Activated T-helper 17 cell treated with anti-CD3 and anti-CD28 coated beads, Interleukin-2, amount 50 U/mL, for 72 hours (primary cell): Measurements from ENCODE around the gene CATSPER3. TPM values are rescaled to one million over a fixed set of nuclear protein-coding genes. Genes with fewer than 3 reads are reported as not detected.

Experiments used
- ATAC-seq: fragments of 150-1000 bp; cut with Tn5 transposase; replicated peaks from 2 replicates; pipeline ENCODE4 v1.10.0; 2021; ENCODE audit warnings: mild to moderate bottlenecking, moderate library complexity
- H3K27ac Mint-ChIP-seq: one replicate; pipeline ENCODE4 v1.8.0; 2022; ENCODE audit warnings: mixed read lengths
- H3K27me3 Mint-ChIP-seq: one replicate; pipeline ENCODE4 v1.8.0; 2022; ENCODE audit warnings: mixed read lengths
- H3K36me3 Mint-ChIP-seq: one replicate; pipeline ENCODE4 v1.8.0; 2022; ENCODE audit warnings: low read depth, mild to moderate bottlenecking, mixed read lengths
- H3K4me1 Mint-ChIP-seq: one replicate; pipeline ENCODE4 v1.8.0; 2022; ENCODE audit warnings: mixed read lengths
- H3K4me3 Mint-ChIP-seq: one replicate; pipeline ENCODE4 v1.8.0; 2022; ENCODE audit warnings: mild to moderate bottlenecking, mixed read lengths
- H3K9me3 Mint-ChIP-seq: one replicate; pipeline ENCODE4 v1.8.0; 2022; ENCODE audit warnings: mixed read lengths
- total RNA-seq, 2 donors: library from RNA; stranded (reverse); gene quantifications; one replicate each; pipeline ENCODE4 v1.2.3, GENCODE V29; 2022

CATSPER3 gene
- total RNA-seq, result under 1 TPM; 0.50 to 0.82 TPM

DNA sequence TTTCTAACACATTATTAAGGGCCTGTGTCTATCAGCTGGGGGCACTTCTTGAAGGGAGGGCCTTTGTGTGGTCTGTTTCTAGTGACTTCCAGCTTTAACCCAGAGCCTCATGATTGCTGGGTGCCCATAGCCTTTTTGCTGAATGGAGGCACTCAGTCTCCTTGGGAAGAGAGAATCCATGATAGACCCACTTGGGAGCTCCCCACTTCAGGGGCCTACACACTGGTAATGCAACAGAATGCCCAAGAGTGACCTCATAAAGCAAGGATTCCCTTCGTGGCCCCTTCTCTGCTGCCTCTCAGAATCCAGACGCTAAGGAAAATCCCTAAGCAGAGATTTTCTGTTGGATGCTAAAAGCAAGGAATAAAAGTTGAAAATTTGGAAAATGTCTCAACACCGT is at the start of gene CATSPER3:
Gene CATSPER3, plus strand, starts transcription at position 301 of the 400 bp plus-strand sequence. Its CDS starts 85 bp downstream, at position 386.
- Mint-ChIP-seq H3K4me1 (peaks cover 22% of the 10 kb centered on the region), H3K36me3 (peaks cover 17% of the 10 kb centered on the region), H3K27me3 (no peaks in the 10 kb centered on the region), H3K4me3 (no peak within 1 kb of the TSS), H3K27ac (no peak within 1 kb of the TSS), H3K9me3 (no peaks in the 10 kb centered on the region)
- ATAC-seq, result no peak

DNA sequence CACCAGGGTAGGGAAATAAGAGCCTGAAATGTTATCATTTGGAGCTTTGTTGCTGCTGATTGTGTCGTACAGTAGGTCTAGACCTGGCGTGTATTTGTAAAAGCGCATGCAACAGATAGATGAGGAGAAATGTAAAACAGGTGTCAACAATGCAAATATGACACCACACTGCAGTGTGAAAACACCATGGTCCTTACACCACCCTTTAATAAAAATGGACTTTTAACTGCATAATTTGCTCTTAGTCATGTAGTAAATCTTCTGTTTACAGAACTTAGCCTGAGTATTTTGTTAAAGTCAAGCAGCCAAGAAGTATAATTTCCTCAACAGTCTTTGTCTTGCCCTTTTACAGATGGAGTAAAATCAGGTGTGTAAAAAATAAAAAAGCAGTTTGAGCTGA is 48.8 kb upstream of the CATSPER3 start:
- H3K9me3 Mint-ChIP-seq, result no peaks in the 10 kb centered on the region
- peak overlapping the region; percentile 93 for H3K27ac Mint-ChIP-seq
- no peak for ATAC-seq
- no peaks in the 10 kb centered on the region for H3K27me3 Mint-ChIP-seq
- peak overlapping the region; percentile 12 for H3K4me3 Mint-ChIP-seq
- H3K36me3 Mint-ChIP-seq, result peaks cover 53% of the 10 kb centered on the region
- H3K4me1 Mint-ChIP-seq, result peaks cover 25% of the 10 kb centered on the region

GRCh38 chr5:134920848-134921575 is 46.7 kb upstream of the CATSPER3 start:
- H3K27ac Mint-ChIP-seq, result peak overlapping the region; percentile 93
- ATAC-seq, result no peak
- H3K4me1 Mint-ChIP-seq, result peaks cover 25% of the 10 kb centered on the region
- H3K27me3 Mint-ChIP-seq, result no peaks in the 10 kb centered on the region
- peaks cover 47% of the 10 kb centered on the region for H3K36me3 Mint-ChIP-seq
- H3K4me3 Mint-ChIP-seq, result no peak overlapping the region
- H3K9me3 Mint-ChIP-seq, result no peaks in the 10 kb centered on the region

GRCh38 chr5:134932508-134932907 is 35.2 kb upstream of the CATSPER3 start:
- Mint-ChIP-seq H3K27ac (no peak overlapping the region), H3K4me3 (no peak overlapping the region), H3K9me3 (no peaks in the 10 kb centered on the region), H3K4me1 (no peaks in the 10 kb centered on the region), H3K27me3 (no peaks in the 10 kb centered on the region), H3K36me3 (peaks cover 46% of the 10 kb centered on the region)
- no peak for ATAC-seq

- Mint-ChIP-seq H3K36me3 (peaks cover 53% of the 10 kb centered on the region), H3K27me3 (no peaks in the 10 kb centered on the region), H3K9me3 (no peaks in the 10 kb centered on the region), H3K4me3 (no peak overlapping the region), H3K4me1 (no peaks in the 10 kb centered on the region), H3K27ac (peak overlapping the region; percentile 22)
- ATAC-seq, result no peak
Observed at GRCh38 chr5:134934202-134934601, 33.5 kb upstream of the CATSPER3 start.

DNA sequence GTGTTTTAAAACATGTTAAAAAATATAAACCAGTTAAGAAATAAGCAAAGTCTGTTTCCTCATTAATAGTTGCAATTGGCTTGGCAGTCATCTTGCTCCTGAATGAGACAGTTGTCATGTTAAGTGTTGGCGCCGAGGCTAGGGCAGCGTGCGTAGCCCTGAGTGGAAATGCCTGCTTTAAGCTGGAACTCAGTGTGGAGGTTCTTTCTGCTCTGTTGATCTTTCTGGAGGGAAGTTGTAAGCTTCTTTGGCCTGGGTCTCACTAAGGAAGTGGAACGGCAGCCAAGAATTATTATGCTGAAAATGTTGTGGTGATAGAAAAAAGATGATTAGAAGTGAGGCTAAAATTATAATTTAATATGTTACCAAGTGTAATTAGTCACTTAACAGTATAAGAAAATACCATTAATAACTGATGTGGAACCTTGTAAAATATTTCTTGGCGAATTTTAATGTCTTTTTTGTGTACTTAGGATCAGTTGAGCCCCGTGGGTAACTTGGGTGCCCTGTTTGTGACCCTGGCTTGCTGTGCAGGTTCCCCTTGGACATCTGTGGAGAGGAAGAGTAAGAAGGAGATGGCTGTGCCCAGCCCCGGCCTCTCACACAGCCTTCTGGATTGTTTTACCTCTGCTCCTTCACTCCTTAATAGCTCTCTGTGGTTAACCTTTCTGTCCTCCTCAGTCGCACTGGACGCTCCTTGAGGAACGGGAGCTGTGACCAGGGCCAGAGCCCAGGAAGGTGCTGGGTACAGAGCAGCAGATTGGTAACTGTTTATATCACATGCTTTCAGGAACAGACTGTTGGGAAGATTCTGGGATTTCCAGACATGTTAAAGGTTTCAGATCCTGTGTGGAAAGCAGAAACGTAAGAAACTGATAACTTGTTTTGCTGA is 31.8 kb upstream of the CATSPER3 start:
- no peak overlapping the region for H3K27ac Mint-ChIP-seq
- H3K9me3 Mint-ChIP-seq, result no peaks in the 10 kb centered on the region
- H3K36me3 Mint-ChIP-seq, result peaks cover 57% of the 10 kb centered on the region
- no peak for ATAC-seq
- H3K27me3 Mint-ChIP-seq, result no peaks in the 10 kb centered on the region
- no peak overlapping the region for H3K4me3 Mint-ChIP-seq
- no peaks in the 10 kb centered on the region for H3K4me1 Mint-ChIP-seq

- Mint-ChIP-seq H3K4me3 (no peak overlapping the region), H3K27ac (no peak overlapping the region), H3K27me3 (no peaks in the 10 kb centered on the region), H3K36me3 (peaks cover 50% of the 10 kb centered on the region), H3K9me3 (no peaks in the 10 kb centered on the region), H3K4me1 (no peaks in the 10 kb centered on the region)
- no peak for ATAC-seq
Observed at GRCh38 chr5:134937526-134937925, 30.2 kb upstream of the CATSPER3 start.

- peaks cover 45% of the 10 kb centered on the region for H3K36me3 Mint-ChIP-seq
- H3K27me3 Mint-ChIP-seq, result no peaks in the 10 kb centered on the region
- no peaks in the 10 kb centered on the region for H3K9me3 Mint-ChIP-seq
- H3K4me3 Mint-ChIP-seq, result no peak overlapping the region
- ATAC-seq, result no peak
- H3K4me1 Mint-ChIP-seq, result no peaks in the 10 kb centered on the region
- H3K27ac Mint-ChIP-seq, result no peak overlapping the region
Observed at GRCh38 chr5:134938030-134938429, 29.7 kb upstream of the CATSPER3 start.

DNA sequence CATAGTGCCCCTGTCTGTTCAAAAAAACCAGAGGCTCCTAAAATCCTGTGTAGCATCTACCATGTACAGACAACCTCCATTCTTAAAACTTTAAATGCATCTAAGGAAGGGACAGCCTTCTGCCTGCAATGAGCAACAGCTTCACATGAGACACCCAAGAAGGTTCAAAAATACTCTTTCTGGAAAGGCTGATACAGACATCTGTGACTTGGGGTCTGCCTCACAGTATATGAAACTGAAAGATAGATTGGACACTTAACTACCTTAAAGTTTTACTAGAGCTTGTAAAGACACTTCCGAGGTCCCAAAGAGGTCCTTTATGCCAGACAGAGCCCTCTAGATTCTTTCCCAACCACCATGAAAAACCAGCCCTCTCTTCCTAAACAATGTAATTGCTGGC is 28.2 kb upstream of the CATSPER3 start:
- no peak for ATAC-seq
- no peak overlapping the region for H3K27ac Mint-ChIP-seq
- H3K36me3 Mint-ChIP-seq, result peaks cover 36% of the 10 kb centered on the region
- H3K9me3 Mint-ChIP-seq, result no peaks in the 10 kb centered on the region
- no peaks in the 10 kb centered on the region for H3K4me1 Mint-ChIP-seq
- no peak overlapping the region for H3K4me3 Mint-ChIP-seq
- H3K27me3 Mint-ChIP-seq, result no peaks in the 10 kb centered on the region

DNA sequence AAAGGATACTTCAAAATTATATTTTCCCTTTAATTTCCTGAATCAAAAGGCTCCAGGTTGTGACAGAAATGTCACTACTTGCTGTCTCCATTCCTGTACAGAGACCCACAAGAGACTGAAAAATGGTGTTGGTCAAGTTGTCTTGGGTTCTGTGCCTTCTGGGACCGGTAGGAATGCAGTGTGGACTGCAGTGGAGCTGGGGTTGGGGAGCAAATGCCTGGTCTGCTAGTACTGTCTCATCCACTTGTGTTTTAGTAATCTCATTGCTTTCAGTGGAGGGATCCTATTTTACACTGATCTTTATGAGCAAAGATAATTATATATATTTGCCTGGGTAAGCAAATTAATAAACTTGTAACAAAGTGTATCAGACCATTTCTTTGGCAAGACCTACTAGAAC is 24.2 kb upstream of the CATSPER3 start:
- Mint-ChIP-seq H3K27ac (no peak overlapping the region), H3K27me3 (no peaks in the 10 kb centered on the region), H3K9me3 (no peaks in the 10 kb centered on the region), H3K36me3 (peaks cover 20% of the 10 kb centered on the region), H3K4me1 (no peaks in the 10 kb centered on the region), H3K4me3 (no peak overlapping the region)
- no peak for ATAC-seq

DNA sequence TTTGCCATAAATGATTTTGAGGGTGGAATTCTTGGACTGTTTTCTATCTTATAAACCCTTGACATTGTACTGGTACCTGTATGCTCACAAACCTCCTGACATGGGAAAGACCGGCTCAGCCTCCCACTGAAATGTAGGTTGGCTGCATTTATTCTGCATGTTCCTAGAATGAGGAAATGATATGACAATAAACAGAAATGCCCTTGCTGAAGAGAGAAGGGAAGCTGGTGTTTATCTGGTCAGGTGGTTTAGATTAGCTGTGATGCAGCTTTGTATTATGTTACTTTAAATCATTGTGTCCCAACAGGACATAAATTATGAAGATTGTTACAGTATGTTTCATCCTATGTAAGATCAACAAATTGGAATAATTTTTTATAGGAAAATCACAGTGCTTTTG is 23.1 kb upstream of the CATSPER3 start:
- Mint-ChIP-seq H3K4me3 (no peak overlapping the region), H3K27me3 (no peaks in the 10 kb centered on the region), H3K36me3 (peaks cover 16% of the 10 kb centered on the region), H3K4me1 (no peaks in the 10 kb centered on the region), H3K9me3 (no peaks in the 10 kb centered on the region), H3K27ac (no peak overlapping the region)
- no peak for ATAC-seq

GRCh38 chr5:134945041-134945440 is 22.7 kb upstream of the CATSPER3 start:
- H3K27ac Mint-ChIP-seq, result no peak overlapping the region
- H3K9me3 Mint-ChIP-seq, result no peaks in the 10 kb centered on the region
- H3K4me1 Mint-ChIP-seq, result no peaks in the 10 kb centered on the region
- H3K4me3 Mint-ChIP-seq, result no peak overlapping the region
- no peak for ATAC-seq
- H3K36me3 Mint-ChIP-seq, result peaks cover 12% of the 10 kb centered on the region
- no peaks in the 10 kb centered on the region for H3K27me3 Mint-ChIP-seq

DNA sequence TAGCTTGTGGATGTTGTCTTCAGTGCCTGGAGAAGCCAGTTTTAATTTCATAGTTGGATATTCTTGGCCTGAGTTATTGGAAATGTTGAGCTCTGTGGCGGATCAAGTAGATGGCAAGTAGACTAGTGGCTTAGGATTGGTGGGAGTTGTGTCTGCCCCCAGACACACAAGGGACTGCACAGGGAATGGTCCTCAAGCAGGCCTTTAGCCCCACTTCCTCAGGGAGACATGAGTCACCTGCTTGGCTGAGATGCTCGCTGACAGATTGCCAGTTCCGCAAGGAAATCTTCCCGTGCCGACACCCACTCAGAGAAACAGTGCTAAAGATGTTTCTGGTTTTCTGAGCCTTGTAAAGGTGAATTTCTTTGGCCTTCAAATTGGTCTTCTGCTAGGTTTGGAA is 18.8 kb upstream of the CATSPER3 start:
- Mint-ChIP-seq H3K9me3 (no peaks in the 10 kb centered on the region), H3K27me3 (no peaks in the 10 kb centered on the region), H3K4me3 (no peak overlapping the region), H3K27ac (no peak overlapping the region), H3K36me3 (no peaks in the 10 kb centered on the region), H3K4me1 (no peaks in the 10 kb centered on the region)
- ATAC-seq, result no peak

- H3K4me1 Mint-ChIP-seq, result no peaks in the 10 kb centered on the region
- no peak overlapping the region for H3K4me3 Mint-ChIP-seq
- H3K9me3 Mint-ChIP-seq, result no peaks in the 10 kb centered on the region
- no peaks in the 10 kb centered on the region for H3K27me3 Mint-ChIP-seq
- H3K36me3 Mint-ChIP-seq, result no peaks in the 10 kb centered on the region
- H3K27ac Mint-ChIP-seq, result no peak overlapping the region
- ATAC-seq, result no peak
Observed at GRCh38 chr5:134949316-134949715, 18.4 kb upstream of the CATSPER3 start.
